ENCODE results near the gene PLCL2. TPM values are rescaled to one million over a fixed set of nuclear protein-coding genes. Genes with fewer than 3 reads are reported as not detected.

The PLCL2 gene
- total and polyA plus RNA-seq, 10 of the 15 experiments (the other 5 are each of a cell fraction or from before 2014, with no cell fraction given) = 7.5 to 37.3 (median 21.7) TPM

DNA sequence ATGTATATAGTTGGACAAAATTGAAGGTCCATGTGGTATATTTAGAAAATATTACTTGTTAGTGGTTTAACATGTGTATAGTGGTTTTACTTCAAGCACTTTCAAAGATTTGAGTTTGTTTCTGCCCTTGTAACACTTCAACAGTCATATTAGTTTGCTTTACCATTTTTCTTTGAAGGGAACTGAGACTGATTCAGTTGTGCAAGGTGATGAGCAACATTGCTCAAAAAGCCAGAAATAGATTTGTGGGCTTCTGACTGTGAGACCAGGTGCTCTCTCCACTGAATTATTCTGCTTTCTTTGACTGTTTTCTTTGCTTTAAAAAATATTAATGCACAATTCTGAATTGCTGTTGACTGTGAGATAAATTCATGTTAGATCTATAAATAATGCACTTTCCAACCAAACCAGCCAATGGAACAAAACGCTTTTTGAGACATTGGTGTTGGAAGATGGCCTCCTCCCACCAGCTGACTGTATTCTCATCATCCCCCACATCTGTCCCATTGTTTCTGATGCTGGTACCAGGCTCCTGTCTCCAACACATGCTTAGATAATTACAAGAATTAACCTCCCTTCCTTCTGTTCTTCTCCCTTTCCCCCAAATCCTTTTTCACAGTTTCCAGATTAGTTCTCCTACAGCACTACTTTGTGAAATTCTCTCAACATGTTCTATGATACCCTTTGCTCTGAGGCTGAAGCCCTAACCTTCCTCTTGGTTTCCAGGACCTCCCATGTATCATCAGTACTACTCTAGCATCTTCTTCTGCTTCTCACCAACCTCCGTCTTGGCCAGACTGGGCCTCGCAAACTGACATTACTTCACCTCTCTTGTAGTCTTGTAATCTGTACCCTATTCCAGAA, 27.9 kb downstream of the PLCL2 start (continued):
- no peak for TF ChIP-seq ZBTB33 (IDR thresholded peaks at IDR 0.05)
- no peak for TF ChIP-seq HCFC1 (IDR thresholded peaks at IDR 0.05; ENCODE audit: low read length)
- no peak for TF ChIP-seq STAT3 (IDR thresholded peaks at IDR 0.05; ENCODE audit: low read depth, low read length)
- TF ChIP-seq USF2 (IDR thresholded peaks at IDR 0.05; ENCODE audit: borderline replicate concordance, low read depth, low read length) = no peak
- peak; percentile 43; the same call in 1 of the 2 replicates for TF ChIP-seq POLR2AphosphoS5 (IDR thresholded peaks at IDR 0.05; ENCODE audit: low read length)
- TF ChIP-seq CREB1 (IDR thresholded peaks at IDR 0.05; ENCODE audit: low read depth) = 0 out of 2 replicates have a peak, but pooled peaks have one; percentile 38
- TF ChIP-seq BACH1 (IDR thresholded peaks at IDR 0.05; ENCODE audit: borderline replicate concordance) = peak; percentile 61; the same call in 1 of the 2 replicates
- no peak for TF ChIP-seq RFX5 (IDR thresholded peaks at IDR 0.05; ENCODE audit: low read depth, low read length)
- TF ChIP-seq PAX5 (IDR thresholded peaks at IDR 0.05; ENCODE audit: borderline replicate concordance, low read depth, low read length) = peak; percentile 78; the same call in 1 of the 2 replicates
- TF ChIP-seq, protein P1, sequence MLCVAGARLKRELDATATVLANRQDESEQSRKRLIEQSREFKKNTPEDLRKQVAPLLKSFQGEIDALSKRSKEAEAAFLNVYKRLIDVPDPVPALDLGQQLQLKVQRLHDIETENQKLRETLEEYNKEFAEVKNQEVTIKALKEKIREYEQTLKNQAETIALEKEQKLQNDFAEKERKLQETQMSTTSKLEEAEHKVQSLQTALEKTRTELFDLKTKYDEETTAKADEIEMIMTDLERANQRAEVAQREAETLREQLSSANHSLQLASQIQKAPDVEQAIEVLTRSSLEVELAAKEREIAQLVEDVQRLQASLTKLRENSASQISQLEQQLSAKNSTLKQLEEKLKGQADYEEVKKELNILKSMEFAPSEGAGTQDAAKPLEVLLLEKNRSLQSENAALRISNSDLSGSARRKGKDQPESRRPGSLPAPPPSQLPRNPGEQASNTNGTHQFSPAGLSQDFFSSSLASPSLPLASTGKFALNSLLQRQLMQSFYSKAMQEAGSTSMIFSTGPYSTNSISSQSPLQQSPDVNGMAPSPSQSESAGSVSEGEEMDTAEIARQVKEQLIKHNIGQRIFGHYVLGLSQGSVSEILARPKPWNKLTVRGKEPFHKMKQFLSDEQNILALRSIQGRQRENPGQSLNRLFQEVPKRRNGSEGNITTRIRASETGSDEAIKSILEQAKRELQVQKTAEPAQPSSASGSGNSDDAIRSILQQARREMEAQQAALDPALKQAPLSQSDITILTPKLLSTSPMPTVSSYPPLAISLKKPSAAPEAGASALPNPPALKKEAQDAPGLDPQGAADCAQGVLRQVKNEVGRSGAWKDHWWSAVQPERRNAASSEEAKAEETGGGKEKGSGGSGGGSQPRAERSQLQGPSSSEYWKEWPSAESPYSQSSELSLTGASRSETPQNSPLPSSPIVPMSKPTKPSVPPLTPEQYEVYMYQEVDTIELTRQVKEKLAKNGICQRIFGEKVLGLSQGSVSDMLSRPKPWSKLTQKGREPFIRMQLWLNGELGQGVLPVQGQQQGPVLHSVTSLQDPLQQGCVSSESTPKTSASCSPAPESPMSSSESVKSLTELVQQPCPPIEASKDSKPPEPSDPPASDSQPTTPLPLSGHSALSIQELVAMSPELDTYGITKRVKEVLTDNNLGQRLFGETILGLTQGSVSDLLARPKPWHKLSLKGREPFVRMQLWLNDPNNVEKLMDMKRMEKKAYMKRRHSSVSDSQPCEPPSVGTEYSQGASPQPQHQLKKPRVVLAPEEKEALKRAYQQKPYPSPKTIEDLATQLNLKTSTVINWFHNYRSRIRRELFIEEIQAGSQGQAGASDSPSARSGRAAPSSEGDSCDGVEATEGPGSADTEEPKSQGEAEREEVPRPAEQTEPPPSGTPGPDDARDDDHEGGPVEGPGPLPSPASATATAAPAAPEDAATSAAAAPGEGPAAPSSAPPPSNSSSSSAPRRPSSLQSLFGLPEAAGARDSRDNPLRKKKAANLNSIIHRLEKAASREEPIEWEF (IDR thresholded peaks at IDR 0.05; ENCODE audit: insufficient replicate concordance, low read depth, low read length) = peak; percentile 51
- TF ChIP-seq PML (IDR thresholded peaks at IDR 0.05; ENCODE audit: low read length) = peak; percentile 81; the same call in 1 of the 2 replicates
- TF ChIP-seq YBX1 (IDR thresholded peaks at IDR 0.05) = no peak
- TF ChIP-seq ZNF622 (IDR thresholded peaks at IDR 0.05) = no peak
- peak; percentile 61; the same call in 1 of the 2 replicates for TF ChIP-seq NBN (IDR thresholded peaks at IDR 0.05)
- no peak for TF ChIP-seq ETV6 (conservative IDR thresholded peaks at IDR 0.05 in 1 of 2, IDR thresholded peaks at IDR 0.05 in 1 of 2; ENCODE audit: borderline replicate concordance in 1 of 2, low read depth in 1 of 2)
- no peak for TF ChIP-seq KAT2A (conservative IDR thresholded peaks at IDR 0.05; ENCODE audit: control insufficient read depth, low read depth, low read length)
- peak; percentile 97 for TF ChIP-seq BCL11A (IDR thresholded peaks at IDR 0.05; ENCODE audit: low read depth, low read length)
- no peak for TF ChIP-seq EZH2 (IDR thresholded peaks at IDR 0.05; ENCODE audit: borderline replicate concordance, control insufficient read depth, low read depth, low read length)
- no peak for TF ChIP-seq NRF1 (conservative IDR thresholded peaks at IDR 0.05; ENCODE audit: low read depth, low read length)
- no peak for TF ChIP-seq ZNF274 (IDR thresholded peaks at IDR 0.05; ENCODE audit: insufficient read depth, insufficient read length)
- TF ChIP-seq CHD2 (IDR thresholded peaks at IDR 0.05; ENCODE audit: borderline replicate concordance, low read depth, low read length) = peak; percentile 71; the same call in 1 of the 2 replicates
- 0 out of 2 replicates have a peak, but pooled peaks have one; percentile 36 for TF ChIP-seq GATAD2B (conservative IDR thresholded peaks at IDR 0.05; ENCODE audit: low read depth)
- TF ChIP-seq RELA (IDR thresholded peaks at IDR 0.05; ENCODE audit: borderline replicate concordance, partially characterized antibody) = no peak
- peak; percentile 97 for TF ChIP-seq RUNX3 (IDR thresholded peaks at IDR 0.05; ENCODE audit: low read length)

Measured in GM12878 (cell line).